Measurements from ENCODE around the gene LPAR3.

Gene LPAR3

DNA sequence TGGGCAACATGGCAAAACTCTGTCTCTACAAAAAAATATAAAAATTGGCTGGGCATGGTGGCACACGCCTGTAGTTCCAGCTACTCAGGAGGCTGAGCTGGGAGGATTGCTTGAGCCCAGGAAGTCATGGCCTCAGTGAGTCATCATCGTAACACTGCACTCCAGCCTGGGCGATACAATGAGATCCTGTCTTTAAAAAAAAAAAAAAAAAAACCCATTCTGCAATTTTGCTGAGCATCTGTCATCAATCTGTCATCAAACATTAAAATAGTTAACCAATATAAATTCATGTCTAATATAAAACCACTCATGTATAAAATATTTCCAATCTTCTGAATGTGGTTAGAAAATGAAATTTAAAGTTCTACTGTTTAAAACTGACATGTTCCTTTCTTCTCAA is 56.9 kb downstream of the LPAR3 start:
- TF ChIP-seq ZNF274 (IDR thresholded peaks at IDR 0.05; ENCODE audit: low read depth, low read length): no peak

DNA sequence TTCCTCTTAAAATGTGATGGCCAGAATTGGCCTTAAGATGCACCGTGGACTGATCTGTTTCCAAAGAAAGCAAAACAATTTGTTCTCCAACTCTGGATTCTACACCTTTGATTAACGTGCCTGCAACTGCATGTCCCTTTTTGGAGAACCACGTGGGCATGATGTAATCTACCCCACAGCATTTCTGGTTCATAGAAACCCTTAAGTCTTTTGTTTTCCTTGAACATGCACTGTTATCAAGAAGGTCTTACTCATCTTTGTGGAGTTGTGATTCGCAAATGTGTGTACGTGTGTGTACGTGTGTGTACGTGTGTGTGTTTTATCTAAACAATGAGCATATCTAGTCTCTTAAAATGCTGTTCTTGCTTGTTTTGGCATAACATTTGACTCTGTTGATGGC is 57.8 kb downstream of the LPAR3 start:
- no peak for TF ChIP-seq ZNF274 (IDR thresholded peaks at IDR 0.05; ENCODE audit: low read depth, low read length)

More for the DNA sequence above, 56.9 kb downstream of the LPAR3 start:
- H3K4me3 ChIP-seq (ENCODE audit: low read length): no peak overlapping the region

DNA sequence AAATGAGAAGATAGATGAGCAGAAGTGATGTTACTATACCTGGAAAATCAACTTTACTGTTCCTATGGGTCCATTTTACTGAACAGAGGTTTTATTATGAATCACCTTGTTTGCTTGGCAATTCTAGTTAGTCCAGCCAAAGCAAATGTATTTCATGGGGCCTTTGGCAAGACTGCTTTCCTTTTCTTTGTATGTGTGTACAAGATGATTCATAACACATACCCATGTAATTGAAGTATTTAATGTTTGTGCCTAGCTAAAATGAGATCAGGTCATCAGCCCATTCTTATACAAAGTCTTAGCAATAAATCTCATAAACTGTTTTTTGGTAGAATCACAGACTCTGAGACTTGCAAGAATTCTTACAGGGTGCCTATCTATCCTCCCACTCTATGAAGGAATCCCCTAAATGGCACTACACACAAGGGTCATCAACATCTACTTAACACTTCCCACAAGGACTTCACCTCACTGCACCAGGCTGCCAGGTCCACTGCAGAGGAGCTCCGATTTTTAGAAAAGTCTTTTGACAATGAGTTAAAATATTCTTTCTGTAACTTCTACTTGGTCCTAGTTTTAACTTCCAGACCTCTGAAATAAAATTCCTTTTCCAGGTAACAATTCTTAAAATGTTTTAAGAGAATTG is 58.5 kb downstream of the LPAR3 start:
- H3K4me3 ChIP-seq (ENCODE audit: low read length): no peak overlapping the region
- no peak for TF ChIP-seq ZNF274 (IDR thresholded peaks at IDR 0.05; ENCODE audit: low read depth, low read length)

More for the DNA sequence above, 57.8 kb downstream of the LPAR3 start:
- no peak overlapping the region for H3K4me3 ChIP-seq (ENCODE audit: low read length)

DNA sequence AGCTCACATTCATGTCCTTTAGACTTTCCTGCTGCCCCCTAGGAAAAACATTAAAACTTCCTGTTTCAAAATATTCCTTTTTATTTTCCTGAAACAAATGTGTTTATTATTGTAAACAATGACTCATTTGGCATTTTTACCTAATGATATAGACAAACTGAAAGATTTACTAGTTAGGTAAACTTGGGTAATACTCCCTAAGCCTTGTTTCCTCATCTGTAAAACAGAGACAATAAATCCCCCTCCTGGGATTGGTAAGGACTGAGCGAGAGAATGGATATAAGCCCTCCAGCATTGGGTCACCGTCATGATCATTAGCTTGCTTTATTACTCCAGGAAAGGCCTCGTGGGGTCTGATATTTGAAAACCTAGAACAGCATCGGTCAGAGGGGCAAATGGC is 59.8 kb downstream of the LPAR3 start:
- H3K4me3 ChIP-seq (ENCODE audit: low read length): no peak overlapping the region
- no peak for TF ChIP-seq ZNF274 (IDR thresholded peaks at IDR 0.05; ENCODE audit: low read depth, low read length)

DNA sequence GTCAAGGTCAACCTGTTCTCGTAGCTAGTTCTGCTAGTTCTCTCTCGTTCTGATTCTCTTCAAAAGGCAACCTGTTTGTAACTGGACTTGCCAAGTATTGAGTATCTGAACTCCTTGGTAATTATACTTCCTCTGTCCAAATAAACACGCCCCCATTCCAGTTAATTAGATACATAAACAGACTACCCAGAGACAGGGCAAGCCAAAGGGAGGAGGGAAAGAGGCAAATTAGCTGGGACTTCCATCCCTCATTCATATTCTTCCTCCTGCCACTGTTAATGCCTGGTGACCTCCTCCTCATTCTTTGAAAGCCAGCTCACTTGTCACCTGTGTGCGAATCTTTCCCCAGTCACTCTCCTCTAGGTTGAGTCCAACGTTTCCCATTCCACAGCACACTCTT is 62.9 kb downstream of the LPAR3 start:
- TF ChIP-seq ZNF274 (IDR thresholded peaks at IDR 0.05; ENCODE audit: low read depth, low read length): no peak
- H3K4me3 ChIP-seq (ENCODE audit: low read length): no peak overlapping the region

DNA sequence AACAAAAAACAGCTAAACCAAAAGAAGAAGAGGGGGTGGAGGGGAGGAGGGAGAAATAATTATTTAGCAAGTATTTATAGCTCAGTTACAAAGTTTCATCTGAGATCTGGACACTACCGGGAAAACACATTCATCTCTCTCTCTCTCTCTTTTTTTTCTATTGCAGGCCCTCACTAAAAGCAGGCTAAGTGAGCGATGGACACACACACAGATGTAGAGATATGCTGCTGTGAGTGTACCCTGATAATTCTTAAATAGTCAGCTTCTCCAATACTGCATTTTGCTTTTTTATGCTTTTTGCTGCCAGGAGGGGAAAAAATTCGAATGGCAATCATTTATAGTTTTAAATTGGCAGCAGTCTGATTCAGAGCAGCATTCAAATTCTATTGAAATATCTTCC is 65.0 kb downstream of the LPAR3 start:
- TF ChIP-seq ZNF274 (IDR thresholded peaks at IDR 0.05; ENCODE audit: low read depth, low read length): no peak
- H3K4me3 ChIP-seq (ENCODE audit: low read length): no peak overlapping the region

DNA sequence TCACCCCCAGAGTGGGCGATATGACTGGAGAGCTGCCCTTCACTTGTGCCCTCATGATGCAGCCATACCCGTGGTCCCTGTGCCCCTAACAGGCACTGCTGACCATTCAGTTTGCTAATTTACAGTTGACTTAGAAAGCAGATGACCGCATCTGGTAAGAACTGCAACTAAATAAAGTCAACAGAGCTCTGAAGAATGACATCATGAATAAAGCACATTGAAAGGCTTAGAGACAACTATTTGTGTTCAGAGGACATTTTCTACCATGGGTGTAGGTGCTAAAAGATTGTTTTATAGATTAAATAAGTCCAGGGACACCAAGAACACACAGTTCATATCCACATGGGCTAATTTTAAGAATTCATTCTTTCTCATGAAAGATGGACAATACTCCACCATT is 65.5 kb downstream of the LPAR3 start:
- H3K4me3 ChIP-seq (ENCODE audit: low read length): no peak overlapping the region
- TF ChIP-seq ZNF274 (IDR thresholded peaks at IDR 0.05; ENCODE audit: low read depth, low read length): no peak

DNA sequence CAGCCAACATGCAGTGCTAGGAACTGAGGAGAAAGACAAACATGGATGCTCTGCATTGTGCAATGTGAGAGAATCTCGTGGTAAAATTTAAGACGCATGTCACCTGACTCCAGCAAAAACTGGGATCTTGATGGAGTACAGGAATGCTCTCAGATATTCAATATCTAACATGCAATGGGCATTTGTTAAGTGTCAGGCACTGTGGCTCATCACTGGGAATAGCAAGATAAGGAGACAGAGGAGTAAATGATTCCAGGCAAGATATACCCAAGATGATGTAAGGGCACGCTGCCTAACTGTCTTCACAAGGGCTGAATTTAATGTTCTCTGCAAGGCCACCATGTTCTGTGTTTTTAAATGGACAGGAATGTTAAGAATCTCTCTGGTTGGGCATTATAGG is 67.8 kb downstream of the LPAR3 start:
- no peak for TF ChIP-seq ZNF274 (IDR thresholded peaks at IDR 0.05; ENCODE audit: low read depth, low read length)
- no peak overlapping the region for H3K4me3 ChIP-seq (ENCODE audit: low read length)

DNA sequence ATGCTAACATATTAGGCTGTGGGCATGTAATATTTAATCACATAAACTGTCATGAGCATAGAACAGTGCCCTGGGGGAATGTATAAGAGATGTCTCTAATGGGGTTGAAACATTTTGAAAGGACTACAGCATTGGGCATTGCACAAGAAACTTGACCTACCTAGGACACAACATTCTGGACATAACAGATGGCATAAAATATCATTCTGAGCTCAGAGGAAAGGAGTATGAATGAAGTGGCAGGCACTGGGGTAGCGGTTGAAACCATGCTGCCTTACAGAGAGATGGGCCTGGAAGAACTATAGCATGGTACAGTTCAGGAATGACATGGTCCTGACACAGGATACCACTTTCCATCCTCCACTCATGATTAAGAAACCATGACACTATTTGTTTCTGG is 69.0 kb downstream of the LPAR3 start:
- no peak overlapping the region for H3K4me3 ChIP-seq (ENCODE audit: low read length)
- no peak for TF ChIP-seq ZNF274 (IDR thresholded peaks at IDR 0.05; ENCODE audit: low read depth, low read length)

DNA sequence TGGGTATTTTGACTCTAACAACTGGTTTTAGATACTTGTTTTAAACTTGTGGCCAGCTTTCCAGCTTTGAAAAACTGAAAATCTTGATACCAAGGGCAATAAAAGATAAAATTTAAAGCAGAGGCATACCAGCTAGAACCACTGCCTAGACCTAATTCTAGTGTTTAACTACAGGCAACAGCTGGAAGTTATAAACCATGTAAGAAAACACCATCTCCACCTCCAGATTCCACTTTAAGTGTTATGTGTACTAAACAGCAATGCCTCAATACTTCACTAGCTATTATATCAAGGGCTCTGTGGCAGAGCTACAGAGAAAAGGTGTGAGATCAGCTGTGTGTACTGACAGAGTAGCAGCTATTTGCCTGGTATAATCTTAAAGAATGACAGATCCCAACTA is 69.5 kb downstream of the LPAR3 start:
- H3K4me3 ChIP-seq (ENCODE audit: low read length): no peak overlapping the region
- TF ChIP-seq ZNF274 (IDR thresholded peaks at IDR 0.05; ENCODE audit: low read depth, low read length): no peak

DNA sequence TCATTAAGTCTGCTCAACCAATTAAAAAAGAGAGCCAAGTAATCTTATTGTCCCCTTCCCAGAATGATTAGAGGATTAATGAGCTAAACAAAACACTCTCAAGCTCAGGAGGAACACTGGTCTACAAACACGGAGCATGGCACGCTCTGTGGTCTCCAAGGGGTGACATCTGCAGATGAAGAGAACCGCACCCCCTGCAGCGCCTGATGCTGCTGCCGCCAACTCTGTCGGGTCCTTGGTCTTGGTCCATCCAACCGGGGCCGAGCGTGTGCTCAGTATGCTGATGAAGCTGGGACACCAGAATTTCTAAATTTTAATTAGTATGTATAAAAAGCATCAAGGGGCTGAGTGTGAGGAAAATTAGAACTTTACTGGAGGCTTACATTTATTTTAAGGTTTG is 82.7 kb downstream of the LPAR3 start:
- TF ChIP-seq ZNF274 (IDR thresholded peaks at IDR 0.05; ENCODE audit: low read depth, low read length): no peak
- H3K4me3 ChIP-seq (ENCODE audit: low read length): no peak overlapping the region

DNA sequence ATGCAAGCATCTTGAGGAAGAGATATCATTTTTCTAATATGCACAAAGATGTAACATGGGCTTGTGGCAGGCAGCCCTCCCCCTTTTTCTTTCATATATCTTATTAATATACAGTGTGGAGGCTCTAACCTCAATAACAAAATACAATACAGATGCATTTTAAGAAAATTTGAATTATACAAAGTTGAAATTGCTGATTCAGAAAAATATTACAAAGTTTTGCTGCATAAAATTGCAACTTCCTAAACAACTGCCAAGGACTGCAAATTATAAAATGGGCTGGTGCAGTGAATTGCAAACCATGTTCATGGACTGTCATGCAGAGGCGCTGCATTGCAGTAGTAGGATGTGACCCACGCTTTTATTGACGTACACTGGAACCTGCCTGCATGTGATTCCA is 84.0 kb downstream of the LPAR3 start:
- no peak for TF ChIP-seq ZNF274 (IDR thresholded peaks at IDR 0.05; ENCODE audit: low read depth, low read length)

DNA sequence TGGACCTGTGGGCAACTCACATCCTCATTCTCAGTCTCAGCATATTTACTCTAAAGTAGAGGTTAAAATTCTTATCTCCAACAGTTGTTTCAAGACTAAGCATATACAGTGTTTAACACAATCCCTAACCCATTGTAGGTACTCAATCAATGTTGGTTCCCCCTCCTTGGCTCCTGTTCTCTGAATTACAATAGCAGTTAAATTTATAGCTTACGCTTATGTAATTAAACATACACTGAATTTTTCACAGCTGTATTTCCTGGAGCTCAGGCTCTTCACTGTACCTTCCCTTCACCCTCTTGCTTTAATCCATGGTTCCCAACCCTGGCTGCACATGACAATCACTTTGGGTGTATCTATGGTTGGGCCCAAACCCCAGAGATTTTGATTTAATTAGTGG is 89.4 kb downstream of the LPAR3 start:
- no peak for TF ChIP-seq ZNF274 (IDR thresholded peaks at IDR 0.05; ENCODE audit: low read depth, low read length)
- H3K4me3 ChIP-seq (ENCODE audit: low read length): no peak overlapping the region

More for the DNA sequence above, 84.0 kb downstream of the LPAR3 start:
- no peak overlapping the region for H3K4me3 ChIP-seq (ENCODE audit: low read length)

DNA sequence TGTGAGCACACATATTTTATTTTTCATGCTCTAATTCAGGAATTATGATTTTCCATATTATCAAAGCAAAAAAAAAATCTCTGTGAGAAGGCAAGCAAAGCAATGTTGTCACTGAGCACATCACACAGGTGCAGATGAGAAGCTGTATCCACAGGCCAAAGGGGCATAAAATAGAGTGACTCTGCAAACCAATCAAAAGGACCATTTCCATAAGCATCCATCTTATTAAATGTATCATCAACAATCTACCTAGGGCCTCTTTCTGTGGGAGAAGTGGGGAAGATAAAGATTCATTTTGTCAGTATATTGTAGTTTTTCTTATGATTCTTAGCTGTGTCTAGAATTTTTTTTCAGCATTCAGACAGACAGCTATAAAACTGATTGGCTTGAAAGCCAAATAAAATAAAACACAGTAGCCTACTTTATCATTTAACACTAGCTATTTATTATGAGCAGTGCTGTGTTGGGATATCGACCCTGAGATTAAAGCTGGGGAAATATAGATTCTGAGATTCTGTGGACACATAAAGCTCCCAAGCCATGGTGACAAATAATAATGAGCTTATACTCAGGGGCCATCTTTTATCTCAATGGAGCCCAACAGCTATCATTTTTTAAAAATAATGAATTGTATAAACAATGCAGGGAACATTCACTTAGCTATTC is 90.3 kb downstream of the LPAR3 start:
- no peak for TF ChIP-seq ZNF274 (IDR thresholded peaks at IDR 0.05; ENCODE audit: low read depth, low read length)
- H3K4me3 ChIP-seq (ENCODE audit: low read length): no peak overlapping the region
